ENCODE results near the gene WNT8B. TPM values are rescaled to one million over a fixed set of nuclear protein-coding genes. Genes with fewer than 3 reads are reported as not detected.

Gene WNT8B
- total RNA-seq, 2 donors from 2014 or later = 0.11 to 0.16 TPM

GRCh38 chr10:100498059-100498458 lies 35.2 kb downstream of the WNT8B start:
- peaks cover 100% of the 10 kb centered on the region for H3K36me3 Mint-ChIP-seq (ENCODE audit: low read depth)
- no peaks in the 10 kb centered on the region for H3K27me3 Mint-ChIP-seq
- no peak overlapping the region for H3K27ac Mint-ChIP-seq
- peaks cover 6% of the 10 kb centered on the region for H3K4me1 Mint-ChIP-seq
- ATAC-seq (replicated peaks) = no peak
- no peaks in the 10 kb centered on the region for H3K9me3 Mint-ChIP-seq
- H3K4me3 Mint-ChIP-seq = no peak overlapping the region

- no peaks in the 10 kb centered on the region for H3K9me3 Mint-ChIP-seq
- no peak for ATAC-seq (replicated peaks)
- peak overlapping the region; percentile 34 for H3K27ac Mint-ChIP-seq
- H3K4me3 Mint-ChIP-seq = no peak overlapping the region
- no peaks in the 10 kb centered on the region for H3K27me3 Mint-ChIP-seq
- H3K4me1 Mint-ChIP-seq = peaks cover 15% of the 10 kb centered on the region
- peaks cover 99% of the 10 kb centered on the region for H3K36me3 Mint-ChIP-seq (ENCODE audit: low read depth)
Observed at GRCh38 chr10:100501423-100501822, 38.6 kb downstream of the WNT8B start.

- H3K9me3 Mint-ChIP-seq = no peaks in the 10 kb centered on the region
- H3K4me3 Mint-ChIP-seq = no peak overlapping the region
- H3K36me3 Mint-ChIP-seq (ENCODE audit: low read depth) = peaks cover 94% of the 10 kb centered on the region
- ATAC-seq (replicated peaks) = no peak
- H3K4me1 Mint-ChIP-seq = peaks cover 20% of the 10 kb centered on the region
- no peak overlapping the region for H3K27ac Mint-ChIP-seq
- no peaks in the 10 kb centered on the region for H3K27me3 Mint-ChIP-seq
Observed at GRCh38 chr10:100502926-100503494, 40.2 kb downstream of the WNT8B start.

- Mint-ChIP-seq H3K36me3 (ENCODE audit: low read depth) (peaks cover 93% of the 10 kb centered on the region), H3K4me1 (peaks cover 30% of the 10 kb centered on the region), H3K4me3 (no peak overlapping the region), H3K9me3 (no peaks in the 10 kb centered on the region), H3K27ac (no peak overlapping the region), H3K27me3 (no peaks in the 10 kb centered on the region)
- no peak for ATAC-seq (replicated peaks)
Observed at GRCh38 chr10:100504096-100504495, 41.3 kb downstream of the WNT8B start.

- Mint-ChIP-seq H3K27ac (peak overlapping the region; percentile 17), H3K27me3 (no peaks in the 10 kb centered on the region), H3K9me3 (no peaks in the 10 kb centered on the region), H3K4me1 (peaks cover 32% of the 10 kb centered on the region), H3K4me3 (no peak overlapping the region), H3K36me3 (ENCODE audit: low read depth) (peaks cover 89% of the 10 kb centered on the region)
- ATAC-seq (replicated peaks) = no peak
Observed at GRCh38 chr10:100505164-100505563, 42.4 kb downstream of the WNT8B start.

- Mint-ChIP-seq H3K9me3 (no peaks in the 10 kb centered on the region), H3K4me1 (peaks cover 44% of the 10 kb centered on the region), H3K27ac (peak overlapping the region; percentile 88), H3K4me3 (peak overlapping the region; percentile 74), H3K27me3 (no peaks in the 10 kb centered on the region), H3K36me3 (ENCODE audit: low read depth) (peaks cover 84% of the 10 kb centered on the region)
- ATAC-seq (replicated peaks) = peak; percentile 74
Observed at GRCh38 chr10:100506596-100507356, 44.0 kb downstream of the WNT8B start.

GRCh38 chr10:100507357-100507732 lies 44.5 kb downstream of the WNT8B start:
- Mint-ChIP-seq H3K9me3 (no peaks in the 10 kb centered on the region), H3K27me3 (no peaks in the 10 kb centered on the region), H3K27ac (peak overlapping the region; percentile 88), H3K4me1 (peaks cover 44% of the 10 kb centered on the region), H3K36me3 (ENCODE audit: low read depth) (peaks cover 80% of the 10 kb centered on the region), H3K4me3 (peak overlapping the region; percentile 74)
- ATAC-seq (replicated peaks) = no peak

GRCh38 chr10:100508266-100508665 lies 45.5 kb downstream of the WNT8B start:
- Mint-ChIP-seq H3K36me3 (ENCODE audit: low read depth) (peaks cover 76% of the 10 kb centered on the region), H3K4me3 (peak overlapping the region; percentile 74), H3K27me3 (no peaks in the 10 kb centered on the region), H3K4me1 (peaks cover 44% of the 10 kb centered on the region), H3K27ac (peak overlapping the region; percentile 86), H3K9me3 (no peaks in the 10 kb centered on the region)
- no peak for ATAC-seq (replicated peaks)

- H3K9me3 Mint-ChIP-seq = no peaks in the 10 kb centered on the region
- peak overlapping the region; percentile 86 for H3K27ac Mint-ChIP-seq
- H3K27me3 Mint-ChIP-seq = no peaks in the 10 kb centered on the region
- H3K36me3 Mint-ChIP-seq (ENCODE audit: low read depth) = peaks cover 72% of the 10 kb centered on the region
- peak overlapping the region; percentile 74 for H3K4me3 Mint-ChIP-seq
- H3K4me1 Mint-ChIP-seq = peaks cover 44% of the 10 kb centered on the region
- ATAC-seq (replicated peaks) = peak; percentile 45
Observed at GRCh38 chr10:100508691-100509150, 45.9 kb downstream of the WNT8B start.

GRCh38 chr10:100509241-100509840 lies 46.5 kb downstream of the WNT8B start:
- no peaks in the 10 kb centered on the region for H3K9me3 Mint-ChIP-seq
- H3K36me3 Mint-ChIP-seq (ENCODE audit: low read depth) = peaks cover 71% of the 10 kb centered on the region
- H3K27me3 Mint-ChIP-seq = no peaks in the 10 kb centered on the region
- H3K4me3 Mint-ChIP-seq = peak overlapping the region; percentile 74
- peak; percentile 53 for ATAC-seq (replicated peaks)
- peak overlapping the region; percentile 86 for H3K27ac Mint-ChIP-seq
- peaks cover 44% of the 10 kb centered on the region for H3K4me1 Mint-ChIP-seq

- H3K36me3 Mint-ChIP-seq (ENCODE audit: low read depth) = peaks cover 68% of the 10 kb centered on the region
- no peaks in the 10 kb centered on the region for H3K27me3 Mint-ChIP-seq
- H3K27ac Mint-ChIP-seq = peak overlapping the region; percentile 86
- peak; percentile 79 for ATAC-seq (replicated peaks)
- H3K4me1 Mint-ChIP-seq = peaks cover 39% of the 10 kb centered on the region
- H3K9me3 Mint-ChIP-seq = no peaks in the 10 kb centered on the region
- peak overlapping the region; percentile 74 for H3K4me3 Mint-ChIP-seq
Observed at GRCh38 chr10:100510533-100511308, 47.9 kb downstream of the WNT8B start.

- Mint-ChIP-seq H3K4me3 (no peak overlapping the region), H3K9me3 (no peaks in the 10 kb centered on the region), H3K27ac (peak overlapping the region; percentile 47), H3K27me3 (no peaks in the 10 kb centered on the region), H3K36me3 (ENCODE audit: low read depth) (peaks cover 69% of the 10 kb centered on the region), H3K4me1 (peaks cover 22% of the 10 kb centered on the region)
- no peak for ATAC-seq (replicated peaks)
Observed at GRCh38 chr10:100515612-100516011, 52.8 kb downstream of the WNT8B start.

GRCh38 chr10:100516847-100517246 lies 54.0 kb downstream of the WNT8B start:
- ATAC-seq (replicated peaks) = no peak
- H3K36me3 Mint-ChIP-seq (ENCODE audit: low read depth) = peaks cover 68% of the 10 kb centered on the region
- H3K27ac Mint-ChIP-seq = no peak overlapping the region
- H3K9me3 Mint-ChIP-seq = no peaks in the 10 kb centered on the region
- H3K27me3 Mint-ChIP-seq = no peaks in the 10 kb centered on the region
- peaks cover 14% of the 10 kb centered on the region for H3K4me1 Mint-ChIP-seq
- H3K4me3 Mint-ChIP-seq = no peak overlapping the region

- peak; percentile 84 for ATAC-seq (replicated peaks)
- H3K27me3 Mint-ChIP-seq = no peaks in the 10 kb centered on the region
- no peaks in the 10 kb centered on the region for H3K9me3 Mint-ChIP-seq
- peak overlapping the region; percentile 79 for H3K27ac Mint-ChIP-seq
- peaks cover 81% of the 10 kb centered on the region for H3K36me3 Mint-ChIP-seq (ENCODE audit: low read depth)
- peak overlapping the region; percentile 22 for H3K4me3 Mint-ChIP-seq
- H3K4me1 Mint-ChIP-seq = peaks cover 14% of the 10 kb centered on the region
Observed at GRCh38 chr10:100518761-100519241, 56.0 kb downstream of the WNT8B start.
